GM21381 (cell line): ENCODE data around the gene SLC14A1.

Source experiments
- ATAC-seq: cut with Tn5 transposase; IDR thresholded peaks from one replicate; pipeline ENCODE4 v1.9.1; 2021; ENCODE audit warnings: mild to moderate bottlenecking, moderate library complexity; ENCODE audit not compliant: unreplicated experiment

SLC14A1 gene

GRCh38 chr18:45719106-45719505, 4.9 kb upstream of the SLC14A1 start:
- no peak for ATAC-seq

- ATAC-seq: peak; percentile 97
Measured at GRCh38 chr18:45722899-45723298, 1.1 kb upstream of the SLC14A1 start.

GRCh38 chr18:45724601-45725000, 620 bp downstream of the SLC14A1 start:
- no peak for ATAC-seq

GRCh38 chr18:45725336-45725735, 1.4 kb downstream of the SLC14A1 start:
- no peak for ATAC-seq

- no peak for ATAC-seq
Measured at GRCh38 chr18:45726603-45727002, 2.6 kb downstream of the SLC14A1 start.

GRCh38 chr18:45727068-45727467, 3.1 kb downstream of the SLC14A1 start:
- no peak for ATAC-seq

- ATAC-seq: no peak
Measured at GRCh38 chr18:45728336-45729010, 4.5 kb downstream of the SLC14A1 start.

GRCh38 chr18:45730832-45731575, 7.0 kb downstream of the SLC14A1 start:
- no peak for ATAC-seq

- no peak for ATAC-seq
Measured at GRCh38 chr18:45731716-45732115, 7.7 kb downstream of the SLC14A1 start.

GRCh38 chr18:45733535-45733934, 9.6 kb downstream of the SLC14A1 start:
- ATAC-seq: no peak

- ATAC-seq: no peak
Measured at GRCh38 chr18:45734505-45734904, 10.5 kb downstream of the SLC14A1 start.

- ATAC-seq: no peak
Measured at GRCh38 chr18:45734944-45735343, 11.0 kb downstream of the SLC14A1 start.

- ATAC-seq: no peak
Measured at GRCh38 chr18:45738660-45739059, 14.7 kb downstream of the SLC14A1 start.

GRCh38 chr18:45739268-45739667, 15.3 kb downstream of the SLC14A1 start:
- ATAC-seq: no peak

- no peak for ATAC-seq
Measured at GRCh38 chr18:45739848-45740247, 15.9 kb downstream of the SLC14A1 start.

GRCh38 chr18:45741056-45741455, 17.1 kb downstream of the SLC14A1 start:
- ATAC-seq: no peak

- ATAC-seq: no peak
Measured at GRCh38 chr18:45745817-45746461, 22.0 kb downstream of the SLC14A1 start.

- no peak for ATAC-seq
Measured at GRCh38 chr18:45748501-45748900, 24.5 kb downstream of the SLC14A1 start.

GRCh38 chr18:45749918-45750689, 26.1 kb downstream of the SLC14A1 start:
- ATAC-seq: no peak

- no peak for ATAC-seq
Measured at GRCh38 chr18:45751766-45752165, 27.8 kb downstream of the SLC14A1 start.

GRCh38 chr18:45752681-45753080, 28.7 kb downstream of the SLC14A1 start:
- no peak for ATAC-seq
